ENCODE data around the gene NRCAM. TPM values are rescaled to one million over a fixed set of nuclear protein-coding genes. Genes with fewer than 3 reads are reported as not detected.

Gene NRCAM
- total RNA-seq, 1 donor, result 1.3 TPM

- no peak for DNase-seq (ENCODE audit: low read depth)
- TF ChIP-seq CTCF (IDR thresholded peaks at IDR 0.05; ENCODE audit: insufficient read depth, low read depth, low read length), result no peak
- no peak overlapping the region for H3K4me3 ChIP-seq (ENCODE audit: low read depth, low read length)
Observed at GRCh38 chr7:108290459-108291151, 165.6 kb downstream of the NRCAM start.

DNA sequence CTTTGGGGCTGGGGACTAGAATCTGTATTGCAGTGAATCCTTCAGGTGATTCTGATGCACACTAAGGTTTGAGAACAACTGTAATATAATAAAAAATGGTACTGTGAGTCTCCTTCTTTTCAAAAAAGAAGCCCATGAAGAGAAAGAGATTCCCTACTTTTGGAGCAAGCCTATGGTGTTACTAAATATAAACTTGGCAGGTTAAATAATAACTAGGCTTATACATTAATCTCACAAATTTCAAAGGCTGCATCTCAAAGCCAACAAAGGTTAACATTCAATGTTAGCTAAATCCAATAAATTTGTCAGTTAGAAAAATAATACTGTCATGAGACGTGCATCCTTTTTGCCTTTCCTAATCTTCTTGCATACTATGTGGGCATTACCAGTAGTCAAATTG lies 166.4 kb downstream of the NRCAM start:
- H3K4me3 ChIP-seq (ENCODE audit: low read depth, low read length), result no peak overlapping the region
- TF ChIP-seq CTCF (IDR thresholded peaks at IDR 0.05; ENCODE audit: insufficient read depth, low read depth, low read length), result no peak
- DNase-seq (ENCODE audit: low read depth), result no peak

DNA sequence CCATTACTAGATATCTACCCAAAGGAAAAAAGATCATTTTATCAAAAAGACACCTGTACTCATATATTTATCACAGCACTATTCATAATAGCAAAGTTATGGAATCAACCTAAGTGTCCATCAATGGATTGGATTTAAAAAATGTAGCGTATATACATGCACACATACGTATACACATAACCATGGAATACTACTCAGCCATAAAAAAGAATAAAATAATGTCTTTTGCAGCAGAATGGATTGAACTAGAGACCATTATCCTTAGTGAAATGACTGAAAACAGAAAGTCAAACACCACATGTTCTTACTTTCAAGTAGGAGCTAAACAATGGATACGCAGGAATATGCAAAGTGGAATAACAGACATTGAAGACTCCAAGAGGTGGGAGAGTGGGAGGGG lies 168.4 kb downstream of the NRCAM start:
- no peak for DNase-seq (ENCODE audit: low read depth)
- no peak for TF ChIP-seq CTCF (IDR thresholded peaks at IDR 0.05; ENCODE audit: insufficient read depth, low read depth, low read length)
- no peak overlapping the region for H3K4me3 ChIP-seq (ENCODE audit: low read depth, low read length)

DNA sequence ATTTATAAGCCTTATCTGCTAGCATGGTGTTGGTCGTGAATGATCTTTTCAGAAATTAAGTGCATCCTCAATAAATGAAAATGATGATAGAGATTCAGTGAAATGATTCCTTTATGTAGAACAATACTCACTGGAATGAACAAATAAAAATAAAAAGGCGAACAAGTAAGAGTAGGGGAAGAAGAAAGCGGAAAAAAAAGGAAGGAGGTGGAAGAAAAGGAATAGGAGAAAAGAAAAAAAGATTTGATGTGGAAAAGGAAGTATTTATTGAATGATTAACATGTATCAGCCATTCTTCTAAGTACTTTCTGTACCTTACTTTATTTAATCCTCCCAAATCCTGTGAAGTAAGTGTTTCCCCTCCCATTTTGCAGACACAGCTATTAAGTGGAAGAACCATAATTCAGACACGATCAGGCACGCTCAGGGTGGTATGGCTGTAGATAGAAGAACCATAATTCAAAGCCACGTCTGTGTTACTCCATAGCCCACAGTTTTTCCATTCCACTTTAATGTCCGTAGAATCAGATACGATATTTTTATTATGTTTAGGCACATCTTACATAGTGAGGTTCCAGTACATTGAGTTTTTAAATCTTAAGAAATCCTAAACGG lies 169.8 kb downstream of the NRCAM start:
- H3K4me3 ChIP-seq (ENCODE audit: low read depth, low read length), result no peak overlapping the region
- no peak for TF ChIP-seq CTCF (IDR thresholded peaks at IDR 0.05; ENCODE audit: insufficient read depth, low read depth, low read length)
- no peak for DNase-seq (ENCODE audit: low read depth)

DNA sequence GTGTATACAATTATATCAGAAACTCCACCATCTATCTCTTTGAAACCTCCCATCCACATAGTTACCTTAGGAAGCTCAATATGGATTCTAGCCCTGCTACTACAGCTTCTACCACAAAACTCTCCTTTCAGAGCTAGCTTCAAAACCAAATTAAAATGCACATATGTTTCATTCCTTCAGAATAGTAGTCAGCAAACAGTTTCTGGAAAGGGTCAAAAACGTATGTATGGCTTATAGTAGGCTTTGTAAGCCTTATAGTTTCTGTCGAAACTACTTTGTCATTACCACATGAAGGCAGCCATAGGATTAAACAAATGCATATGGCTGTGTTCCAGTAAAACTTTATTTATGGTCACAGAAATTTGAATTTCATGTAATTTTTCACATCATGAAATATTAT lies 170.5 kb downstream of the NRCAM start:
- TF ChIP-seq CTCF (IDR thresholded peaks at IDR 0.05; ENCODE audit: insufficient read depth, low read depth, low read length), result no peak
- H3K4me3 ChIP-seq (ENCODE audit: low read depth, low read length), result no peak overlapping the region
- DNase-seq (ENCODE audit: low read depth), result no peak

DNA sequence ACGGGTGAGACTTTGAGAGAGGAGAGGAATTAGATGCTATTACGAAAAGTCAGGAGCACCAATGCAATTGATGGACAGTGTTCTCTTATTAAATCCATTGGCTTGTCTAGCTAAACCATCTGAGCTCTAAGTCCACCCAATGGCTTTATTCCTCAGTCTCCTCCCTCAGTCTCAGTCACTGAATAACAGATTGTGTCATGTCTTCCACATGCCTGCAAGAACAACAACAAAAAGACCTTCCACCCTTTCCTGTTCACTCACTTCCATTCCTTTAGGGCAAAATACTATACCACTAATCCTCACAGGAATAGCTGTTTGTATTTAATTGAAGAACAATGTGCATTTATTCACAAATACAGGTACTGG lies 171.2 kb downstream of the NRCAM start:
- no peak for DNase-seq (ENCODE audit: low read depth)
- H3K4me3 ChIP-seq (ENCODE audit: low read depth, low read length), result no peak overlapping the region
- TF ChIP-seq CTCF (IDR thresholded peaks at IDR 0.05; ENCODE audit: insufficient read depth, low read depth, low read length), result no peak
